CD4-positive, CD25-positive, alpha-beta regulatory T cell (primary cell): ENCODE results near the gene PDE2A. TPM values are rescaled to one million over a fixed set of nuclear protein-coding genes. Genes with fewer than 3 reads are reported as not detected.

Experiments used
- polyA plus RNA-seq, 4 donors: library from polyadenylated mRNA; unstranded; fragments of 300-500 nt; fragmentation: Illumina TruSeq; gene quantifications; one replicate each; pipeline ENCODE4 v1.2.3, GENCODE V29; 2021
- total RNA-seq: library from RNA; stranded (reverse); gene quantifications from one replicate; pipeline ENCODE4 v1.2.3, GENCODE V29; 2022

The PDE2A gene
- total and polyA plus RNA-seq, 5 donors from 2014 or later = 6.7 TPM; not detected in 4

Other genes starting within 250 kb of the PDE2A start
- 14.7 TPM for gene CLPB, start 239.9 kb downstream of the PDE2A start, total RNA-seq
- gene CLPB, start 239.9 kb downstream of the PDE2A start, polyA plus RNA-seq = 1 to 10 TPM; 3.8 to 8.0 (median 5.0) TPM
- gene ARAP1, start 78.0 kb upstream of the PDE2A start, total RNA-seq = 136 TPM
- gene ARAP1, start 78.0 kb upstream of the PDE2A start, polyA plus RNA-seq = 10 to 100 TPM; 24.7 to 43.7 (median 29.5) TPM
- gene STARD10, start 119.6 kb upstream of the PDE2A start, total RNA-seq = 11.2 TPM
- gene STARD10, start 119.6 kb upstream of the PDE2A start, polyA plus RNA-seq = 10 to 100 TPM; 13.6 to 16.8 (median 14.0) TPM
- gene ATG16L2, start 140.0 kb upstream of the PDE2A start, total RNA-seq = 89.9 TPM
- 10 to 100 TPM in 2 of 4 donors, 1 to 10 TPM in 2; 6.7 to 13.3 (median 9.3) TPM for gene ATG16L2, start 140.0 kb upstream of the PDE2A start, polyA plus RNA-seq